GM21526 (cell line): ENCODE results near the gene APOBR.
"Not testable (repeated sequence)": the region's sequence is repeated elsewhere in the genome, so short reads cannot be mapped to it uniquely, and the experiment has no call there.

Experiments
- ATAC-seq: cut with Tn5 transposase; IDR thresholded peaks from one replicate; pipeline ENCODE4 v1.9.1; 2021; ENCODE audit warnings: moderate library complexity; ENCODE audit not compliant: unreplicated experiment, low FRiP score

Gene APOBR, protein sequence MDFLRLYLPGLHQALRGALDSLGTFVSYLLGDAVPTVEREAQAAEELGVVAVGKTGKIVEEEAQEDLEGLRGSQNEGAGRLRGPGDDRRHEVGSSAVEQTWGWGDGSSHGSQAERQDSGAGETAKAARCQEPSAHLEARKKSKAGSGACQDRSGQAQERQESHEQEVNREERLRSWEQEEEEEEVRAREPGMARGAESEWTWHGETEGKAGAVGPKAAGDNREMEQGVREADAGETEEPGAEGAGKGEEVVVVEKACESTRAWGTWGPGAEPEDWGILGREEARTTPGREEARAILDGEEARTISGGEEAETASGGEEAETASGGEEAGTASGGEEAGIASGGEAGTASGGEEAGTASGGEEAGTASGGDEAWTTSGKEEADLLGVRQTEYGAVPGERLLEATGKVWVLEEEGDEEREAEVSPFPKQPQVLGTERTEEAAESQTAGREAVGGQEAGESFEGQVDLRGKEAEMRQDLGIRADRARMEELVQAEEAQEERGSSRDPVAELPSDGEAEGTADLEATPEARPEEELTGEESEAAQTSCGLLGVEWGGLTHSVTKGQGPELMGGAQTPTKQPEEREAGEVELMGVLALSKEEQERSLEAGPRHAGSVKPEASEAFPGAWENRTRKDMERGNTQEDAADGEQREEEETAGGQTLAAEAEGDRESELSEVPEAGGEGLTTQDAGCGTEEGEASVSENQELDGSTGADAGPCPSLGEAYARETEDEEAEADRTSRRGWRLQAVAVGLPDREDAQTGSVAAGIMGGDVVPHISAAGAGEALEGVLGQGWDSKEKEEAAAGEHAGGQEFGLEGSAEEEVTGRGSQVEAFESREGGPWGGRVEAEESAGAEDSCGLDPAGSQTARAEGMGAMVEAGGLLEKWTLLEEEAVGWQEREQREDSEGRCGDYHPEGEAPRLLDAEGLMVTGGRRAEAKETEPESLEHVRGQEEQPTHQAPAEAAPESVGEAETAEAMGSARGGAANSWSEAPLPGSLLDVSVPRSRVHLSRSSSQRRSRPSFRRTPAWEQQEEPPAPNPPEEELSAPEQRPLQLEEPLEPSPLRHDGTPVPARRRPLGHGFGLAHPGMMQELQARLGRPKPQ

DNA sequence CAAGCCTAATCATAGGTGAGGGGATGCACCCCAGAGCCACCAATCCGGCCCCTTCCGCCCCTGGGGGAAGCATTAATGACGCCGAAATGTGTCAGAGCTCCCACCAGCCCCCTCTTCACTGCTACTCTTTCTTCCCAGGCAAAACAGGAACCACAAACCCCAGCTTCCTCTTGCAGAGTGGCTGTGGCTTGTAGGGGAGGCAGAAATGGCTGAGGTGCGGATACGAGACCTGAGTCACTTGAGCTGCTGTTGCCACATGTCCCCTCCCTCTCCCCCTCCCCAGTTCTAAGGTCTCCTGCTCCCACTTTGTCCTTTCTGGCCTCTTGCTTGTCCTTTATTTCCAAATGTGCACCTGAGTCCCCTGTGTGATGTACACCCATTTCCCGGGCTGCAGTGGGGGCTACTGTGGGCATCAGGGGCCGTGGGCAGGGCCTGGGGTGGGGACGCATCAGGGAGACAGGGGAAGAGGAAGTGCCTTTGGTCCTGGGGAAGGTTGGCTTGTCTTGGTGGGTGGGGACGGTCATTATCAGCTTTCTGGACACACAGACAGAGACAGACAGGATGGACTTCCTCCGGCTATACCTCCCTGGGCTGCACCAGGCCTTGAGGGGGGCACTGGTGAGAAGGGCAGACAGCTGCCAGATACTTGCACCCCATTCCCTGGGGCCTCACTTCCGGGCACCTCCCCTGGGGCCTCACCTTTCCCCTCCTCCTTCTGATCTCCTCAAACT lies at the start of gene APOBR:
Gene APOBR, plus strand, starts transcription at position 523 of the 731 bp plus-strand sequence. Its CDS starts 39 bp downstream, at position 562.
- ATAC-seq: peak; percentile 40

DNA sequence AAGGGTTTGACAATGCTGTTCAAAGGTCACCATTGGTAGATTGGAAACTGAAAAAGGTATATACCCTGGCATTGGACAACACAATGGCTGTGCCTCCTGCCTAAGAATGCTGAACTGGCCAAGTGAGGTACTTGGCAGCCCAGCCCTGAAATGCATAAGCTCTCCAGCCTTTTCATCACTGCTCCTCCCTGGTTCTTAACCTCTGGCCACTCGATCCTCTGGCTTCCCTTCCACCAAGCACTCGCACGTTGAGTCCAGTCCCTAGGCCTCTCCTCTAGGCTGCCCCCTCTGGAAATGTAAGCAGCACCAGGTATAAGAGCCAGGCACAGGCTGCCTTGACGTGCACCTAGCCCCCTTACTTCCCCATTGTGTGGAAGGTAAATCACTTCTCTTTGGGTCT lies 48.1 kb upstream of the APOBR start:
- not testable (repeated sequence) for ATAC-seq

DNA sequence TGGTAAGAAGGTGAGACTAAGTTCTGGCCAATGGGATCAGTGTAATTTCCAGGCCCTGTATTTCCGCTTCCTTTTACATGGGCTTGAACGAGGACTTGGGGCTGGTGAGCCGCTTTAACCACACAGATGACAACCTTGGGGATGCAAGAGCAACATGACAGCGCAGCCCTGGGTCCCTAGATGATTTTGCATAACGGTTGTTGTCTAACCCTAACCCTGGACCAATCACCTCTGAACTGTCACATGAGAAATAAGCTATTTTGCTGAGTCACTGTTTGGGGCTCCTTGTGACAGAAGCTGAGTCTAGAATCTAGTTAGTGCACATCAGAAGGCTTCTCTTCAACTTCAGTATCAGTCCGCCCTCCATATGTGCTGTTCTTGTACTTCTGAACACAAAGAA lies 47.4 kb upstream of the APOBR start:
- ATAC-seq: not testable (repeated sequence)

DNA sequence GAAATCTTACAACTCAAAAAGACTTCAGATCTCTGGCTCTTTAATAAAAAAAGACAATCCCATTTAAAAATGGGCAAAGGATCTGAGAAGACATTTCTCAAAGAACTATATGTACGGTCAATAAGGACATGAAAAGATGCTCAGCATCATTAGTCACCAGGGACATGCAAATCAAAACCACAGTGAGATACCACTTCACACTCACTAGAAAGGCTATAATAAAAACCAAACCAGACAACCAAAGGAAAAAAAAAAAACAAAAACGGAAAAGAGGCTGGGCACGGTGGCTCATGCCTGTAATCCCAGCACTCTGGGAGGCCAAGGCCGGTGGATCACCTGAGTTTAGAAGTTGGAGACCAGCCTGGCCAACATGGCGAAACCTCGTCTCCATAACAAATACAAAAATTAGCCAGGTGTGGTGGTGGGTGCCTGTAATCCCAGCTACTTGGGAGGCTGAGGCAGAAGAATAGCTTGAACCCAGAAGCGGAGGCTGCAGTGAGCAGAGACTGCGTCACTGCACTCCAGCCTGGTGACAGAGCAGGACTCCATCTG lies 20.7 kb upstream of the APOBR start:
- ATAC-seq: no peak

DNA sequence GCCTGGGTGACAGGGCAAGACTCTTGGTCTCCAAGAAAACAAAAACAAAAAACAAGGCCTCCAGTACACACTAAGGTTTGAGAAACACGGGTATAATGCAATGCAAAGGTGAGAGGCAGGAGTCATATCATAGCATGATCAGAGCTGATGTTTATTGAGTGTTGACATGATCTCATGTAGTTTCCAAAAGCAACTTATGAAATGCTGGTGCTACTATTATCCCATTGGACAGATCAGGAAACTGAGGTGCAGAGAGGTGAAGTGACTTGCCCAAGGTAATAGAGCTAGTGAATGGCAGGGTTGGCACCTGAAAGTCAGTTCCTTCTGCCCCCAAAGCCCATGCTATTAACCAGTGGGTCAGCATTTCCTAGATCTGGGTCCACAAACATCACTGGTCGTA lies 19.2 kb upstream of the APOBR start:
- ATAC-seq: no peak

DNA sequence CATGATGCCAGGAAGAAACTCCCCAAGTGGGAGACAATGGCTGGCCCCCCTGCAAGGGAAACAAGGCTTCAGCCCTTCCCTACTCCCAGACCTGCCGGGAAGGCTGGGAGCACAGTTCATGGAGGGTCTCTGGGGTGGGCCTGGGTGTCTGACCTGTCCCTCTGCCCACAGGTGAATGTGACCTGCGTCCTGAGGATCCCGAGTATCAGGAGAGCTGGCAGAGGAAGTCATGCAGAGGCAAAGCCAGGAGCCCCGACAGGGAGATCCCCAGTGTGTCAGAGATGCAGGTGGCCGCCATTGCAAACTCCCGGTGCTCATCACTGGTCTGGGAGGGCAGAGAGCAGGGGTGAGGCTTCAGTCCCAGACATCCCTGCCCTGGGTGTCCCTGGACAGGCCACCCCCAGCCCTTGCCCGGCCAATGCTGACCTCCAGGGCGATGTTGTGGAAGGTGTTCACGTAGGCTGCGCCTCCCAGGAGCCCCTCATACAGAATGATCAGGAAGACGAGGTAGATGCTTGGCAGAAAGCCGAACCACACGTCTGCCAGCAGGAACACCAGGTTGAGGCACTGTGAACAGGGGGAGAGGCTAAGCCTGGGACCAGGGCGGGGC lies 17.0 kb upstream of the APOBR start:
- no peak for ATAC-seq

DNA sequence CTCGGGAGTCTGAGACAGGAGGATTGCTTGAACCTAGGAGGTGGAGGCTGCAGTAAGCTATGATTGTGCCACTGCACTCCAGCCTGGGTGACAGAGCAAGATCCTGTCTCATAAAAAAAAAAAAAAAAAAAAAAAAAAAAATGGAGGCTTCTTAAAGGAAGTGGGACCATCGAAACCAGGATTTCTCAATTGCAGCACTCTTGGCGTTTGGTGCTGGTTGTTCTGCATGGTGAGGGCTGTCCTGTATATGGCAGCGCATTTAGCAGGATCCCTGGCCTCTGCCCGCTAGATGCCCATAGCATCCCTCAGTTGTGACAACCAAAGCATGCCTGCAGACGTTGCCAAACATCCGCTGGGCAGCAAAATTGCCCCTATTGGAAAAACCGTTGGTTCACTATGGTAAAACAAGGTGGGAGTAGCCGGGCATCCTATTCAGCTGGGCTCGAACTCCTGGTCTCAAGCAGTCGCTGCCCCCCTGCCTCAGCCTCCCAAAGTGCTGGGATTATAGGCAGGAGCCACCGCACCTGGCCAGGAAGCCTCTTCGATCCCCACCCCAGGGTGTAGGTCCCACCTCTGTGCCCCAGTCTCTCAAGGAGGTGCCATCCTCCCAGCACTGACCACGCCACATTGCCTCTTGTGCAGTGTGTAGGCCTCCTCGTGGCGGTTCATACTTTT lies 15.8 kb upstream of the APOBR start:
- no peak for ATAC-seq

DNA sequence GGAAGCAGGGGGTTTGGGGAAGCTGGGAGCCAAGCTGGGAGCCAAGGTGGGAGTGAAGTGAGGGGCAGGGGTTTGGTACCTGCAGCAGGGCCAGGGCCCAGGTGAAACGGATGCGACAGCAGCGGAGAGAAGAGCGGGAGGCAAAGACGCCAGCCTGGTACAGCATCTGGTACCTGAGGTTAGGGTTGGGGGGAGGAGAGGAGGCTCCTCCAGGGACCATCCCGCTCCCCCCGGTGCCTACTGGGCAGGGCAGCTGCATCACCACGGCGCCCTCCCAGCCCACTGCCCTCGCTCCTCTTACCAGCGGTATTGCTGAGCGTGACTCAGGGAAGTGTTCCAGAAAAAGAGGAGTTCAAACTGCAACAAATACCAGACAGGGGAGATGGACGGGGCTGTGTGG lies 12.4 kb upstream of the APOBR start:
- no peak for ATAC-seq

DNA sequence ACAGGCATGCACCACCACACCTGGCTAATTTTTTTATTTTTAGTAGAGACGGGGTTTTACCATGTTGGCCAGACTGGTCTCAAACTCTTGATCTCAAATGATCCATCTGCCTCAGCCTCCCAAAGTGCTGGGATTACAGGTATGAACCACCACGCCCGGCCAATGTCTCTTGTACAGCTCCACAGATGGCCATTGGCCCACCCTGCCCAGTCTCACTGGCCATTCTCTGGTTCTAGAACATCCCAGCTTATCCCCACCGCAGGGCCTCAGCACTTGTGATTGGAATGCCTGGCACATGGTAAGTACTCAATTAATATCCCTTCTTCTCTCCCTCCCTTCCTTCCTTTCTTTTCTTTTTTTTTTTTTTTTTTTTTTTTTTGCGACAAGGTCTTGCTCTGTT lies 11.1 kb upstream of the APOBR start:
- ATAC-seq: not testable (repeated sequence)

DNA sequence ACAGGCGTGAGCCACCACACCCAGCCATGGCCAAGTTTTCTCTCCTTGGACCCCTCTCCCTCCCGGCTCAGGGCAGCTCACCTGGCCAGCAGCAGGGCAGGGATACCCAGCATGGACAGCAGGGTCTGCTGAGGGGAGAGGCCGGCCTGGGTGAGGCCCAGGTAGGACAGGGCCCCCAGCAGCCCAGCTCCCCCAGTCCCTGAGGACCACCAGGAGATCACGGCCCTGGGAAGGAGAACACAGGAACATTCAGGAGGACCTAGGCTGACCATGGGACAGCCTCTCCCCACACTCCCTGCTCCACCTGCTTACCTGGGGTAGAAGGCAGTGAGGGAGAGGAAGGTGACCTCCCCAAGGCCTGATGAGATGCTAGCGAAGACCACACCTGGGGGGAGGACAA lies 8.2 kb upstream of the APOBR start:
- no peak for ATAC-seq

DNA sequence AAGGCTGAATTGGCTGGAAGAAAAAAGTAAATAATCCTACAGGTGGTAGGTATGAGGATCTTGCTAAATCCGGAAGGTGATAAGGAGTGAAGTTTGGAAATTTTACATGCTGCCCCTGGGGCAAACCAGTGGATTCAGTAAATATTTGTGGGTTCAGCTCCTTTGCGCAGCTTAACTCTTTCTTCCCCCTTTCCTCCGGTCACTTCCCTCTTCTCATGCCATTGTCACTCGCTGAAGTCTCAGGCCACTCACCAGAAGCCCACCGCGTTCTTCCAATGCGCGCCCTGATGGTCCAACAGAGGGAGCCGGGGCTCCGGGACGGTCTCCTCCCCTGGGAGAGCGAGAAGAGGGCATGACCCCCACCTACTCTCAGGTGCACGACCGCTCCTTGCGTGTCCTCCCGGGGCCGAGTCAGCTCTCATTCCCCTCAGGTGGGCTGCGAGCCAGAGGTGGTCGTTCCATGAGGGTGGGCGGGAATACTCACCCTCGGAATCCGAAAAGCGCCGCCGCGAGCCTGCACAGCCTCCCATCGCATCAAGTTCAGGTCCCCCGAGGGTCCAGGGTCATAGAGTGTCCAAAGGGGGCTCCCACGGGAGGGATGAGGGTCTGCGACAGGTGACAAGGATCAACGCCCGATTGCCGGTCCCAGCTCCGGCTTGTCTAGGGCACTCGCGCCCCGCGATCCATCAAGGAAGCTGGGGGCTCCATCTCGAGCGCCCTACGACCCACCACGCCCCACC lies 3.0 kb upstream of the APOBR start:
- ATAC-seq: peak; percentile 14

DNA sequence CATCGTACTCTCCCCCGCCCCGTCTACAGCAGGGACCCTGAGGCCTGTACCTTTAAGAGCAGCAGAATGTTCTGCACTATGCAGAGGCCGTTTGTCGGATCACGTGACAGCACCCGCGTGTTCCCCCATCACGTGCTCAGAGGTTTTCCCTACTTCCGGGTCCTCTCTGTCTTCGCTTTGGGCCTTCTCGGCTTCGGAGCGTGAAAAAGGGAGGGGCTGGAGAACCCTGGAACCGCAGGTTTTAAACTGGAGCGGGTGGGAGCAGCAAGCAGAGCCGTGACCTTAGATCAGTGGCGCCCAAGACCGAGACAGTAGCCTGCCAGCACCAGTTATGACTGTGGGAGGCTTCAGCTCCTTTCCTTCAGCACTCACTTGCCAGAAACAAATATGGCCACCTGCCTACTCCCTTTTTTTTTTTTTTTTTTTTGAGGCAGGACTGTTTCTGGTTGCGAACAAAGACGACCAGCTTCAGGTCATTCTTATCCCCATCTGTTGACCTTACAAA lies 2.4 kb upstream of the APOBR start, which contains the start of gene CLN3:
Gene CLN3, minus strand, starts transcription at position 105 of the 505 bp plus-strand sequence. CDS start 315 bp downstream, outside the sequence.
- ATAC-seq: peak; percentile 68

DNA sequence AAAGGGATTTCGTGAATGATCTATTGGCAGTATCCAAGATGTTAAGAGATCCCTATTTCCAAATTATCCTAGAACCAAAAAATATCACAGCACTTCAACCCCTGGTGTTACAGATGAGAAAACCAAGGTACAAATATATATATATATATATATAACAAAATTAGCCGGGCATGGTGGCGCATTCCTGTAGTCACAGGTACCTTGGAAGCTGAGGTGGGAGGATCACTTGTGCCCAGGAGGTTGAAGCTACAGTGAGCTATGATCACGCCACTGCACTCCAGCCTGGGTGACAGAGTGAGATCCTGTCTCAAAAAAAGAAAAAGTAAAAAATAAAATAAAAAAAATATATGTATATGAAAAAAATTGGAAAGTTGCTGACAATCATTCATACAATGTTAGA lies 1.9 kb upstream of the APOBR start:
- ATAC-seq: no peak

DNA sequence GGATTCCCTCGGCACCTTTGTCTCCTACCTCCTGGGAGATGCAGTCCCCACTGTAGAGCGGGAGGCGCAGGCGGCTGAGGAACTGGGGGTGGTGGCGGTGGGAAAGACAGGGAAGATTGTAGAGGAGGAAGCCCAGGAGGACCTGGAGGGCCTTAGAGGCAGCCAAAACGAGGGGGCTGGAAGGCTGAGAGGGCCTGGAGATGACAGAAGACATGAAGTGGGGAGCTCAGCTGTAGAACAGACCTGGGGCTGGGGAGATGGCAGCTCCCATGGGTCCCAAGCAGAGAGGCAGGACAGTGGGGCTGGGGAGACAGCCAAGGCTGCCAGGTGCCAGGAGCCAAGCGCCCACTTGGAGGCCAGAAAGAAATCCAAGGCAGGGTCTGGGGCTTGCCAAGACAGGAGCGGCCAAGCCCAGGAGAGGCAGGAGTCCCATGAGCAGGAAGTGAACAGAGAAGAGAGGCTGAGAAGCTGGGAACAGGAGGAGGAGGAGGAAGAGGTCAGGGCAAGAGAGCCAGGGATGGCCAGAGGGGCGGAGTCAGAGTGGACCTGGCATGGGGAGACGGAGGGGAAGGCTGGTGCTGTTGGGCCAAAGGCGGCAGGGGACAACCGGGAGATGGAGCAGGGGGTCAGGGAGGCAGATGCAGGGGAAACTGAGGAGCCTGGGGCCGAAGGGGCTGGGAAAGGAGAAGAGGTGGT lies 803 bp downstream of the APOBR start:
- ATAC-seq: no peak

DNA sequence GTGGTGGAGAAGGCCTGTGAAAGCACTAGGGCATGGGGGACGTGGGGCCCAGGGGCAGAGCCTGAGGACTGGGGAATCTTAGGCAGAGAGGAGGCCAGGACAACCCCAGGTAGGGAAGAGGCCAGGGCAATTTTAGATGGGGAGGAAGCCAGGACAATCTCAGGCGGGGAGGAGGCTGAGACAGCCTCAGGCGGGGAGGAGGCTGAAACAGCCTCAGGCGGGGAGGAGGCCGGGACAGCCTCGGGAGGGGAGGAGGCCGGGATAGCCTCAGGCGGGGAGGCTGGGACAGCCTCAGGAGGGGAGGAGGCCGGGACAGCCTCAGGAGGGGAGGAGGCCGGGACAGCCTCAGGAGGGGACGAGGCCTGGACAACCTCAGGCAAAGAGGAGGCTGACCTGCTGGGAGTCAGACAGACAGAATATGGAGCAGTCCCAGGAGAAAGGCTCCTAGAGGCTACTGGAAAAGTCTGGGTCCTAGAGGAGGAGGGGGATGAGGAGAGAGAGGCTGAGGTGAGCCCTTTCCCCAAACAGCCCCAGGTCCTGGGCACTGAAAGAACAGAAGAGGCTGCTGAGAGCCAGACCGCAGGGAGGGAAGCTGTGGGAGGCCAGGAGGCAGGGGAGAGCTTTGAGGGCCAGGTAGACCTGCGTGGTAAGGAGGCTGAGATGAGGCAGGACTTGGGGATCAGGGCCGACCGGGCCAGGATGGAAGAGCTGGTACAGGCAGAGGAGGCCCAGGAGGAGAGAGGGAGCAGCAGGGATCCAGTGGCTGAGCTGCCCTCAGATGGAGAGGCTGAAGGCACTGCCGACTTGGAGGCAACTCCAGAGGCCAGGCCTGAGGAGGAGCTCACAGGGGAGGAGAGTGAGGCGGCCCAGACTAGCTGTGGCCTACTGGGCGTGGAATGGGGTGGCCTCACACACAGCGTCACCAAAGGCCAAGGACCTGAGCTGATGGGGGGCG lies 1.6 kb downstream of the APOBR start:
- no peak for ATAC-seq

DNA sequence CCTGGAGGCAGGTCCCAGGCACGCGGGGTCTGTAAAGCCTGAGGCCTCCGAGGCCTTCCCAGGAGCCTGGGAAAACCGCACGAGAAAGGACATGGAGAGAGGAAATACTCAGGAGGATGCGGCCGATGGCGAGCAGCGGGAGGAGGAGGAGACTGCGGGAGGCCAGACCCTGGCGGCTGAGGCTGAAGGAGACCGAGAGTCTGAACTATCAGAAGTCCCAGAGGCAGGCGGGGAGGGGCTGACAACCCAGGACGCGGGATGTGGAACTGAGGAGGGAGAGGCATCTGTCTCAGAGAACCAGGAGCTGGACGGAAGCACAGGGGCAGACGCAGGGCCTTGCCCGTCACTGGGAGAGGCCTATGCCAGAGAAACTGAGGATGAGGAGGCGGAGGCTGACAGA lies 2.4 kb downstream of the APOBR start:
- no peak for ATAC-seq

DNA sequence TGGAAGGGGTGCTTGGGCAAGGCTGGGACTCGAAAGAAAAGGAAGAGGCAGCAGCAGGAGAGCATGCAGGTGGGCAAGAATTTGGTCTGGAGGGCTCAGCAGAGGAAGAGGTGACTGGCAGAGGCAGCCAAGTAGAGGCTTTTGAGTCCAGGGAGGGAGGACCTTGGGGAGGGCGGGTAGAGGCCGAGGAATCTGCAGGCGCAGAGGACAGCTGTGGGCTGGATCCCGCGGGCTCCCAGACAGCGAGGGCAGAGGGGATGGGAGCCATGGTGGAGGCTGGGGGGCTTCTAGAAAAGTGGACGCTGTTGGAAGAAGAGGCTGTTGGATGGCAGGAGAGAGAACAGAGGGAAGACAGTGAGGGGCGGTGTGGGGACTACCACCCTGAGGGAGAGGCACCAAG lies 2.9 kb downstream of the APOBR start:
- no peak for ATAC-seq
